ENCODE data around the gene ZNF3.

ZNF3 gene

GRCh38 chr7:100049441-100050291, 31.9 kb downstream of the ZNF3 start, which contains the start of gene ZSCAN21:
TSS of gene ZSCAN21 (plus strand) at chr7:100049774. CDS start at chr7:100057007, 7,233 bp downstream.
- DNase-seq: peak; percentile 79

GRCh38 chr7:100048680-100049079, 32.8 kb downstream of the ZNF3 start:
- DNase-seq: no peak

GRCh38 chr7:100044718-100045117, 36.8 kb downstream of the ZNF3 start:
- DNase-seq: no peak

- DNase-seq: no peak
Measured at GRCh38 chr7:100040575-100040974, 40.9 kb downstream of the ZNF3 start.

- no peak for DNase-seq
Measured at GRCh38 chr7:100038326-100038725, 43.2 kb downstream of the ZNF3 start.

GRCh38 chr7:100035876-100036275, 45.6 kb downstream of the ZNF3 start:
- no peak for DNase-seq

- DNase-seq: no peak
Measured at GRCh38 chr7:100034871-100035510, 46.5 kb downstream of the ZNF3 start.

- DNase-seq: no peak
Measured at GRCh38 chr7:100033526-100033925, 48.0 kb downstream of the ZNF3 start.

GRCh38 chr7:100029596-100029995, 51.9 kb downstream of the ZNF3 start:
- DNase-seq: no peak

GRCh38 chr7:100027197-100027596, 54.3 kb downstream of the ZNF3 start:
- no peak for DNase-seq

- DNase-seq: no peak
Measured at GRCh38 chr7:100024020-100024619, 57.4 kb downstream of the ZNF3 start.

GRCh38 chr7:100023526-100023925, 58.0 kb downstream of the ZNF3 start:
- no peak for DNase-seq

- no peak for DNase-seq
Measured at GRCh38 chr7:100022621-100023020, 58.9 kb downstream of the ZNF3 start.

- DNase-seq: no peak
Measured at GRCh38 chr7:100021297-100021696, 60.2 kb downstream of the ZNF3 start.
